MCF 10A (cell line): Measurements from ENCODE around the gene PCGF3. TPM values are rescaled to one million over a fixed set of nuclear protein-coding genes. Genes with fewer than 3 reads are reported as not detected.

Experiments
- BruUV-seq: library from RNA; stranded (reverse); fragments of 400-500 nt; replicated peaks from 2 replicates; lab custom pipeline; 2021; lab: Mats Ljungman, UMichigan
- CTCF ChIA-PET: fragments of 300-600 bp; sonication (Branson Sonifier 250); formaldehyde crosslinking; extraction: SDS; loops from one replicate; lab custom pipeline; 2021; ENCODE audit warnings: antibody characterized with exemption, inconsistent platforms; lab: Yijun Ruan, JAX
- POLR2A ChIA-PET: fragments of 300-600, 350-650 bp; sonication (Branson Sonifier 250); formaldehyde crosslinking; extraction: SDS; loops from one replicate; lab custom pipeline; 2020; ENCODE audit warnings: antibody characterized with exemption, inconsistent platforms; lab: Yijun Ruan, JAX
- DNase-seq: peaks from one replicate; pipeline ENCODE4 v3.0.0-alpha.2; 2018; ENCODE audit not compliant: unreplicated experiment
- H3K27ac Mint-ChIP-seq: one replicate; pipeline ENCODE4 v1.8.0; 2022; ENCODE audit warnings: mild to moderate bottlenecking, low read depth, mixed read lengths; ENCODE audit not compliant: unreplicated experiment
- H3K27me3 Mint-ChIP-seq: one replicate; pipeline ENCODE4 v1.8.0; 2022; ENCODE audit warnings: mixed read lengths; ENCODE audit not compliant: insufficient read depth, unreplicated experiment
- H3K36me3 Mint-ChIP-seq: one replicate; pipeline ENCODE4 v1.8.0; 2022; ENCODE audit warnings: mild to moderate bottlenecking, moderate library complexity, mixed read lengths; ENCODE audit not compliant: insufficient read depth, unreplicated experiment
- H3K4me1 Mint-ChIP-seq: one replicate; pipeline ENCODE4 v1.8.0; 2022; ENCODE audit warnings: mixed read lengths; ENCODE audit not compliant: insufficient read depth, unreplicated experiment
- H3K4me3 Mint-ChIP-seq: one replicate; pipeline ENCODE4 v1.8.0; 2022; ENCODE audit warnings: mild to moderate bottlenecking, moderate library complexity, mixed read lengths; ENCODE audit not compliant: unreplicated experiment
- H3K9me3 Mint-ChIP-seq: one replicate; pipeline ENCODE4 v1.8.0; 2022; ENCODE audit warnings: mixed read lengths; ENCODE audit not compliant: unreplicated experiment
- intact Hi-C: fragments of 100-400 bp; cut with micrococcal nuclease; formaldehyde crosslinking; loops from 2 replicates; pipeline ENCODE4 v1.14.1; 2022
- total RNA-seq: library from RNA; stranded (reverse); gene quantifications from 2 replicates; pipeline ENCODE4 v1.2.3, GENCODE V29; 2022
- TF ChIP-seq, protein P1 (sequence below): fragments of 200-600 bp; IDR thresholded peaks from one replicate; pipeline ENCODE4 v1.8.0; 2022; ENCODE audit warnings: antibody characterized with exemption, mild to moderate bottlenecking; ENCODE audit not compliant: unreplicated experiment

PCGF3 gene
- total RNA-seq, 1 experiment from 2014 or later = 26.5 TPM

DNA sequence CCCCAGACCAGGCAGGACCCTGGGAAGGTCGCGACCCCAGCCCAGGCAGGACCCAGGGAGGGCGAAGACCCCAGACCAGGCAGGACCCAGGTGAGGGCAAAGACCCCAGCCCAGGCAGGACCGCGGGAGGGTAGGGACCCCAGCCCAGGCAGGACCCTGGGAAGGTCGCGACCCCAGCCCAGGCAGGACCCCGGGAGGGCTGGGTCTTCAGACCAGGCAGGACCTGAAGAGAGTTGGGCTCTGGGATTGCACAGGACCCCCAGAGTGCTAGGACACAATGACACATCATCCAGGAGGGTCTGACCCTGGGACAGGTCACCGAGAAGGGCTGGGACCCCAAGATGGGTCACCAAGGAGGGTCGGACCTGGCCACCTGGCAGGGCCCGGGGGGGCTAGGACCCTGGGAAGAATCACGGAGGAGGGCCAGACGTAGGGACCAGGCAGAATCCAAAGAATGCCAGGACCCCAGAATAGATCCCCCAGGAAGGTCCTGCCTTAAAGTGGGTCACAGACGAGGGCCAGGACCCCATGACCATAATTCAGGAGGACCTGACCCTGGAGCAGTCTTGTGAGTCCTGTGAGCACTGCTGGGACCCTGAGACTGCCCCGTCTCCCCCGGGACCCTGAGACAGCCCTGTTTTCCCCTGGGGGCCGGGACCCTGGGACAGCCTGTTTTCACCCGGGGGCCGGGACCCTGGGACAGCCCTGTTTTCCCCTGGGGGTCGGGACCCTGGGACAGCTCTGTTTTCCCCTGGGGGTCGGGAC, 1.4 kb downstream of the PCGF3 start:
- Mint-ChIP-seq H3K4me3 (peak overlapping the region; percentile 61), H3K9me3 (no peaks in the 10 kb centered on the region), H3K27ac (peak overlapping the region; percentile 51), H3K36me3 (peaks cover 7% of the 10 kb centered on the region), H3K27me3 (no peaks in the 10 kb centered on the region), H3K4me1 (peaks cover 19% of the 10 kb centered on the region)
- CTCF ChIA-PET = interaction anchor here (1.0 kb wide), 1 partner anchor 36 kb away, joined by 4 read pairs; no protein-coding TSS in a partner anchor
- no peak for DNase-seq
- TF ChIP-seq, protein P1, sequence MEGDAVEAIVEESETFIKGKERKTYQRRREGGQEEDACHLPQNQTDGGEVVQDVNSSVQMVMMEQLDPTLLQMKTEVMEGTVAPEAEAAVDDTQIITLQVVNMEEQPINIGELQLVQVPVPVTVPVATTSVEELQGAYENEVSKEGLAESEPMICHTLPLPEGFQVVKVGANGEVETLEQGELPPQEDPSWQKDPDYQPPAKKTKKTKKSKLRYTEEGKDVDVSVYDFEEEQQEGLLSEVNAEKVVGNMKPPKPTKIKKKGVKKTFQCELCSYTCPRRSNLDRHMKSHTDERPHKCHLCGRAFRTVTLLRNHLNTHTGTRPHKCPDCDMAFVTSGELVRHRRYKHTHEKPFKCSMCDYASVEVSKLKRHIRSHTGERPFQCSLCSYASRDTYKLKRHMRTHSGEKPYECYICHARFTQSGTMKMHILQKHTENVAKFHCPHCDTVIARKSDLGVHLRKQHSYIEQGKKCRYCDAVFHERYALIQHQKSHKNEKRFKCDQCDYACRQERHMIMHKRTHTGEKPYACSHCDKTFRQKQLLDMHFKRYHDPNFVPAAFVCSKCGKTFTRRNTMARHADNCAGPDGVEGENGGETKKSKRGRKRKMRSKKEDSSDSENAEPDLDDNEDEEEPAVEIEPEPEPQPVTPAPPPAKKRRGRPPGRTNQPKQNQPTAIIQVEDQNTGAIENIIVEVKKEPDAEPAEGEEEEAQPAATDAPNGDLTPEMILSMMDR = no peak
- POLR2A ChIA-PET = no interaction called here
- no TSS peak for BruUV-seq
- intact Hi-C loops = no loop called here

DNA sequence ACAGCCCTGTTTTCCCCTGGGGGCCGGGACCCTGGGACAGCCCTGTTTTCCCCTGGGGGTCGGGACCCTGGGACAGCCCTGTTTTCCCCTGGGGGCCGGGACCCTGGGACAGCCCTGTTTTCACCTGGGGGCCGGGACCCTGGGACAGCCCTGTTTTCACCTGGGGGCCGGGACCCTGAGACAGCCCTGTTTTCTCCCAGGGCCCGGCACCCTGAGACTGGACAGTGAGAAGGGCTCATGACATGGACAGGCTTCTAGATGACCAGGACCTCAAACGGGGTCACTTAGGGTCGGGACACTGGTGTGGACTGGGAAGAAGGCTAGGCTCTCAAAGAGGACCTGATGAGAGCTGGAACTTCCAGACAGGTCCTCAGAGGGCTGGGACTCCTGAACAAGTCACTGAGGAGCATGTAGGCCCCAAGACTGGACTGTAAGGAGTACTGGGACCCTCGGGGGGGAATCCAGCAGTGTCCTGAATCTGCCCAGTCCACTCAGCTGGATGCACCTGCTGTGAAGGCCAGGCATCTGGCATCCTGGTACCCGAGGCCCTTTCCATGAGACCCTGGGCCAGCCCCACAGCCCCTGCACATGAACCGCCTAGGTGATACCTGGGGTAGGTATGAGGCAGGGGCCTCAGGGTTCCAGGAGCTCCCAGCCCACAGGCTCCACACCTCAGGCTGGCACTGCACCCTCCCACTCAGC, 2.4 kb downstream of the PCGF3 start:
- CTCF ChIA-PET = interaction anchor here (0.6 to 1.0 kb wide), 4 partner anchors 35 to 1024 kb away, joined by 3 to 4 read pairs (median 3); no protein-coding TSS in a partner anchor
- H3K27ac Mint-ChIP-seq = no peak overlapping the region

DNA sequence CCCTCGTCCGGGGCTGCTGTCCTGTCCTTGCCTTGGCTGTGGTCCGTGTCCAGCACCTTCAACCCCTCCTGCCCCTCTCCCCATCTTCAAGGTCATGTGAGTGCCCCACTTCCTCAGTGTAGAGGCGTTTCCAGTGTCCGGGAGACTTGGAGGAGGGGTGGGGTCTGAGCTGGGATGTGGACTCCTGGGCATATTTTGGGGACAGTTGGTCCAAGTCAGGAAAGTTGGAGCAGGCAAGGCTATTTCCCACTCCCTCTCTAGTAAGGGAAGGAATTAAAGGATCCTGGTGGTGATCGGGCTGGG, 3.0 kb downstream of the PCGF3 start:
- BruUV-seq = no TSS peak
- no peaks in the 10 kb centered on the region for H3K9me3 Mint-ChIP-seq
- no peak overlapping the region for H3K4me3 Mint-ChIP-seq
- H3K4me1 Mint-ChIP-seq = peaks cover 19% of the 10 kb centered on the region
- intact Hi-C loops = no loop called here
- CTCF ChIA-PET = interaction anchor here (0.6 kb wide), 1 partner anchor 74 kb away, joined by 3 read pairs; no protein-coding TSS in a partner anchor
- peaks cover 7% of the 10 kb centered on the region for H3K36me3 Mint-ChIP-seq
- no peaks in the 10 kb centered on the region for H3K27me3 Mint-ChIP-seq
- H3K27ac Mint-ChIP-seq = no peak overlapping the region
- POLR2A ChIA-PET = no interaction called here
- TF ChIP-seq, protein P1 = no peak
- no peak for DNase-seq

More for the DNA sequence above, 2.4 kb downstream of the PCGF3 start:
- peaks cover 19% of the 10 kb centered on the region for H3K4me1 Mint-ChIP-seq
- no peak overlapping the region for H3K4me3 Mint-ChIP-seq
- no peak for DNase-seq
- POLR2A ChIA-PET = no interaction called here
- no peaks in the 10 kb centered on the region for H3K27me3 Mint-ChIP-seq
- peaks cover 7% of the 10 kb centered on the region for H3K36me3 Mint-ChIP-seq
- H3K9me3 Mint-ChIP-seq = no peaks in the 10 kb centered on the region
- intact Hi-C loops = no loop called here
- no TSS peak for BruUV-seq
- TF ChIP-seq, protein P1 = no peak

DNA sequence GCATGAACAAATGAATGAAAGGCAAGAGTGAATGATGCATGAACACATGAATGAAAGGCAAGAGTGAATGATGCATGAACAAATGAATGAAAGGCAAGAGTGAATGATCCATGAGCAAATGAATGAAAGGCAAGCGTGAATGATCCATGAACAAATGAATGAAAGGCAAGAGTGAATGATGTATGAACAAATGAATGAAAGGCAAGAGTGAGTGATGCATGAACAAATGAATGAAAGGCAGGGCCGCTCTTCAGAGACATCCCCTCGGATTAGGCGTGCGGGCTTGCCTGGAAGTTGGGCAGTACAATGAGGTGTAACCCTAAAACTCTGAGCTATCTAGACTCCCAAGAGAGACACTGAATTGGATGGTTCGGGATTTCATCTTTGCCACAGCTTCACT, 3.7 kb downstream of the PCGF3 start:
- intact Hi-C loops = no loop called here
- H3K27ac Mint-ChIP-seq = no peak overlapping the region
- CTCF ChIA-PET = no interaction called here
- peaks cover 19% of the 10 kb centered on the region for H3K4me1 Mint-ChIP-seq
- peaks cover 13% of the 10 kb centered on the region for H3K36me3 Mint-ChIP-seq
- no peaks in the 10 kb centered on the region for H3K9me3 Mint-ChIP-seq
- H3K27me3 Mint-ChIP-seq = no peaks in the 10 kb centered on the region
- BruUV-seq = TSS peak; percentile 36
- TF ChIP-seq, protein P1 = no peak
- no peak for DNase-seq
- H3K4me3 Mint-ChIP-seq = no peak overlapping the region
- POLR2A ChIA-PET = interaction anchor here (1.4 kb wide), 1 partner anchor 36 kb away, joined by 3 read pairs; the partner anchor contains the start of genes ATP5ME and MYL5
